Measurements from ENCODE around the gene GALNTL6. TPM values are rescaled to one million over a fixed set of nuclear protein-coding genes. Genes with fewer than 3 reads are reported as not detected.
"Not testable (repeated sequence)": the region's sequence is repeated elsewhere in the genome, so short reads cannot be mapped to it uniquely, and the experiment has no call there.

The GALNTL6 gene
- total RNA-seq, 4 donors from 2014 or later, result 0.82 to 0.95 TPM; not detected in 2

DNA sequence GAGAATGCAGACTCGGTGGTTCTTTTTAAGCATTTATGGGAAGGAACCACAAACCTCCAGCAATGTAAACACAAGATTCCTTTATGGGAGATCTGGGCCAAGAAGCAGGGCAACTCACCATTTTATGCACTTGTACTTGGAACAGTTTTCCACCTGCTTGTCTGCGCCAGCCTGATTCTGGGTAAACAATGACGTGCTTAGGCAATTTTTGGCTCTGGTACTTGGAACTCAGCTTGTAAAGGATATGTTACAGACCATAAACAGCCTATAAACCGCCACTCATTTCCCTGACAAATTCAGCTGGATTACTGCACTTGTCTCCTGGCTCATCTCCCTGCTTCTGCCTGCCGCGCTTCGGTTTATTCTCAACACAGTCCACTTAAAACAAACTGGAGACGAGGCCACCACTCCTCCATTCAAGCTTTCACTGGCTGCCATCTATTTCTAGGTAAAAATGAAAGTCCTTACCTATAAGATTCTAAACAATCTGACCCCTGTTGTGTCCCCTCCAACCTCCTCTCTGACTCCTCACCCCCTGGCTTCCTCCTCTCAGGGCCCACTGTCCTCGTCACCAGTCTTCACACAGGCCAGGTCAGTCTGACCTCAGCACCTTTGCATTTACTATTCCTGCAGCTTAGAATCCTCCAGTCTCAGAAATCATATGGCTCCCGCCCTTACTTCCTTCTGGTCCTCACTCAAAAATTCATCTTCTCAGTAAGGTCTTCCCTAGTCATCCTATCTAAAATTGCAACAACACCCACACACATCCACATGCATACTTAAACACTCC lies 1149.6 kb downstream of the GALNTL6 start:
- H3K36me3 ChIP-seq, result no peaks in the 10 kb centered on the region
- peaks cover 0 to 31% (median 20%) of the 10 kb centered on the region in 4 donors for H3K4me1 ChIP-seq
- H3K27ac ChIP-seq, result peak overlapping the region; percentile 44 to 68 (median 65)
- TF ChIP-seq POLR2A (IDR thresholded peaks at IDR 0.05) (no peak), EP300 (IDR thresholded peaks at IDR 0.05; ENCODE audit: low read depth) (peak; percentile 92), POLR2AphosphoS5 (IDR thresholded peaks at IDR 0.05) (peak; percentile 92 to 95 (median 93))
- H3K9me3 ChIP-seq, result no peaks in the 10 kb centered on the region
- H3K4me3 ChIP-seq, result no peak overlapping the region
- WGBS, 2 donors (ENCODE audit: low coverage in 1 of 2), result 11 to 38% methylated on average over 8 to 10 of the region's 10 CpGs
- H3K27me3 ChIP-seq, result peaks cover 21% of the 10 kb centered on the region
- in situ Hi-C loops (cut with MboI; ENCODE audit: low pct_ligation_motif_present in 1 of 4, low pct_unique_long_range_greater_than_20kb in 1 of 4, low sequenced_read_pairs in 3 of 4) (no loop called here), intact Hi-C loops (cut with DNase I; ENCODE audit: low total_unique reads) (no loop called here)
- DNase-seq, result peak; percentile 67

DNA sequence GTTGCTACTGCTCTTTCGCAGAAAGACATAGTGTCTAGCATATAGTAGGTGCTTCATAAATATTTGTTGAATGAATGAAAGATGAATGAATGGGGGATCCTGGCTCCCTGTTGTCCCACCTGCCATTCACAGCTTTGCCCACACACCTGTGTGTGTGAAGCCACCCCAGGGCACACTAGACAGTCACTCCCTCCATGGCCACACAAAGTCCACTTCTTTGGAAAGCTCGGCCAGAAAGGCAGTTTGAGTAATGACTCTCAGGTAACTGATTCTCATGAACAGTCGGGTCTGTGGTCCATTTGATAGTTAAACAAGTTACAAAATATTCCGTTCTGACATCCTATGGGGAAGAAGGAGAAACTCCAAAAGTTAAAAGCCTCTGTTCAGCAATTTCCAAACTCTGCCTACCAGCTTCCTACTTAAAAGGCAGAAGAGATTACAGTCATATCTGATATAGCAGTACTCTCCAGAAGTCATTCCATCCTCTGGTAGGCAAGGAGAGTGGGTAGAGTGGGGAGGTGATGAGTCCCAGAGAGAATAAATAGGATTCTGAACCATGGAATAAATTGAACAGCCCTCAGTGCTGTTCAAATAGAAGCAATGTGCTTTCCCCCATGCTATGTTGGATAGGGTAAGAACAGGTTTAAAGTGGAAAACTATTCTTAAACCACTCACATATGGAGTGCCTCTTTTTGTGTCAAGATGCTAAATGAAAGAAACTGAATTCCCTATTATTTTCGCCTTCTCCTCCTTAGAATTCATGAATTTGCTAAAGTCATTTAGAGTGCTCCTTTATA lies 1150.5 kb downstream of the GALNTL6 start:
- peak overlapping the region in 2 of 4 donors; percentile 66 to 68 for H3K27ac ChIP-seq
- intact Hi-C loops (cut with DNase I; ENCODE audit: low total_unique reads), result no loop called here

DNA sequence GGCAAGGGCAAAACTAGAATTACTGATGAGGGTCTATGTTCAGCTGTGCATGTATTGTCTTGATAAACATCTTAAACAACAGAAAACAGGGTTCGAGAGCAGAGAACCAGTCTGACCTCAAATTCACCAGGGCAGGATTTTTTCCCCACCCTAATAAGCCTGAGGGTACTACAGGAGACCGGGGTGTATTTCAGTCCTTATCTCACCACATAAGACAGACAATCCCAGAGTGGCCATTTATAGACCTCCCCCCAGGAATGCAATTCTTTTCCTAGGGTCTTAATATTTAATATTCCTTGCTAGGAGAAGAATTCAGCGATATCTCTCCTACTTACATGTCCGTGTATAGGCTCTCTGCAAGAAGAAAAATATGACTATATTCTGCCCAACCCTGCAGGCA lies 1157.0 kb downstream of the GALNTL6 start:
- DNase-seq; H3K27me3 ChIP-seq; in situ Hi-C loops (cut with MboI; ENCODE audit: low pct_ligation_motif_present in 1 of 4, low pct_unique_long_range_greater_than_20kb in 1 of 4, low sequenced_read_pairs in 3 of 4); H3K27ac ChIP-seq; H3K4me1 ChIP-seq; intact Hi-C loops (cut with DNase I; ENCODE audit: low total_unique reads); H3K4me3 ChIP-seq; H3K36me3 ChIP-seq; H3K9me3 ChIP-seq: not testable (repeated sequence)
- WGBS, 2 donors (ENCODE audit: low coverage in 1 of 2), result 86 to 97% methylated on average over 3 to 4 of the region's 4 CpGs

More for the DNA sequence above, 1150.5 kb downstream of the GALNTL6 start:
- Histone ChIP-seq H3K27me3 (peaks cover 21% of the 10 kb centered on the region), H3K36me3 (no peaks in the 10 kb centered on the region), H3K4me1 (peaks cover 0 to 31% (median 20%) of the 10 kb centered on the region in 4 donors), H3K4me3 (no peak overlapping the region), H3K9me3 (no peaks in the 10 kb centered on the region)
- TF ChIP-seq, protein P1, sequence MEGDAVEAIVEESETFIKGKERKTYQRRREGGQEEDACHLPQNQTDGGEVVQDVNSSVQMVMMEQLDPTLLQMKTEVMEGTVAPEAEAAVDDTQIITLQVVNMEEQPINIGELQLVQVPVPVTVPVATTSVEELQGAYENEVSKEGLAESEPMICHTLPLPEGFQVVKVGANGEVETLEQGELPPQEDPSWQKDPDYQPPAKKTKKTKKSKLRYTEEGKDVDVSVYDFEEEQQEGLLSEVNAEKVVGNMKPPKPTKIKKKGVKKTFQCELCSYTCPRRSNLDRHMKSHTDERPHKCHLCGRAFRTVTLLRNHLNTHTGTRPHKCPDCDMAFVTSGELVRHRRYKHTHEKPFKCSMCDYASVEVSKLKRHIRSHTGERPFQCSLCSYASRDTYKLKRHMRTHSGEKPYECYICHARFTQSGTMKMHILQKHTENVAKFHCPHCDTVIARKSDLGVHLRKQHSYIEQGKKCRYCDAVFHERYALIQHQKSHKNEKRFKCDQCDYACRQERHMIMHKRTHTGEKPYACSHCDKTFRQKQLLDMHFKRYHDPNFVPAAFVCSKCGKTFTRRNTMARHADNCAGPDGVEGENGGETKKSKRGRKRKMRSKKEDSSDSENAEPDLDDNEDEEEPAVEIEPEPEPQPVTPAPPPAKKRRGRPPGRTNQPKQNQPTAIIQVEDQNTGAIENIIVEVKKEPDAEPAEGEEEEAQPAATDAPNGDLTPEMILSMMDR (IDR thresholded peaks at IDR 0.05), result no peak
- no peak for TF ChIP-seq EP300 (IDR thresholded peaks at IDR 0.05; ENCODE audit: low read depth)
- no peak for TF ChIP-seq POLR2AphosphoS5 (IDR thresholded peaks at IDR 0.05)
- no peak for TF ChIP-seq POLR2A (IDR thresholded peaks at IDR 0.05)
- DNase-seq, result no peak
- WGBS, 2 donors (ENCODE audit: low coverage in 1 of 2), result 70 to 85% methylated on average over 1 to 5 of the region's 5 CpGs
- in situ Hi-C loops (cut with MboI; ENCODE audit: low pct_ligation_motif_present in 1 of 4, low pct_unique_long_range_greater_than_20kb in 1 of 4, low sequenced_read_pairs in 3 of 4), result no loop called here

DNA sequence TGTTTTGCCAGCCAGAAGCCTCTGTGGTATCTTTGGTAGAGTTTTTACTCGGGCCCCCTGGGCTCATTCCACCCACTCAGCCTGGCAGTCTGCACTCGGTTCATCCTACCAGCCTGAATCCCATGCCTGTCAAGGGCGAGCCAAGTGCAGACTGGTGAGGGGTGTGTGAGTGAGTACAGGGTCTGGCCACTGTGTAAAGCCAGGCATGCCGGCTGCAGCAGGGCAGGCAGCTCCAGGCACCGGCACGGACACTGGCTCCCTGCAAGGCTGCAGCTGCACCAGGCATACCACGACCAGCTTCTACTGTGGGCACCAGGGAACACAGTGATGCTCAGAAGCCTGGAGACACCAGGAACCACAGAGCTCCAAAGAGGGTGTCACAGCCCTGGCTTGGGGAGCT lies 1161.4 kb downstream of the GALNTL6 start:
- in situ Hi-C loops (cut with MboI; ENCODE audit: low pct_ligation_motif_present in 1 of 4, low pct_unique_long_range_greater_than_20kb in 1 of 4, low sequenced_read_pairs in 3 of 4) (no loop called here), intact Hi-C loops (cut with DNase I; ENCODE audit: low total_unique reads) (no loop called here)
- Histone ChIP-seq H3K36me3 (no peaks in the 10 kb centered on the region), H3K27ac (no peak overlapping the region), H3K27me3 (no peaks in the 10 kb centered on the region), H3K9me3 (peaks cover 0 to under 1% of the 10 kb centered on the region in 2 donors), H3K4me1 (peaks cover 0 to 5% (median 2%) of the 10 kb centered on the region in 4 donors), H3K4me3 (no peak overlapping the region)
- TF ChIP-seq EP300 (IDR thresholded peaks at IDR 0.05; ENCODE audit: low read depth), result no peak
- no peak for TF ChIP-seq POLR2AphosphoS5 (IDR thresholded peaks at IDR 0.05)
- TF ChIP-seq, protein P1 (IDR thresholded peaks at IDR 0.05), result no peak
- 87% methylated on average over 7 of the region's 7 CpGs; no CpG with 5 or more reads in 1 of the 2 donors for WGBS, 2 donors (ENCODE audit: low coverage in 1 of 2)
- no peak for DNase-seq

DNA sequence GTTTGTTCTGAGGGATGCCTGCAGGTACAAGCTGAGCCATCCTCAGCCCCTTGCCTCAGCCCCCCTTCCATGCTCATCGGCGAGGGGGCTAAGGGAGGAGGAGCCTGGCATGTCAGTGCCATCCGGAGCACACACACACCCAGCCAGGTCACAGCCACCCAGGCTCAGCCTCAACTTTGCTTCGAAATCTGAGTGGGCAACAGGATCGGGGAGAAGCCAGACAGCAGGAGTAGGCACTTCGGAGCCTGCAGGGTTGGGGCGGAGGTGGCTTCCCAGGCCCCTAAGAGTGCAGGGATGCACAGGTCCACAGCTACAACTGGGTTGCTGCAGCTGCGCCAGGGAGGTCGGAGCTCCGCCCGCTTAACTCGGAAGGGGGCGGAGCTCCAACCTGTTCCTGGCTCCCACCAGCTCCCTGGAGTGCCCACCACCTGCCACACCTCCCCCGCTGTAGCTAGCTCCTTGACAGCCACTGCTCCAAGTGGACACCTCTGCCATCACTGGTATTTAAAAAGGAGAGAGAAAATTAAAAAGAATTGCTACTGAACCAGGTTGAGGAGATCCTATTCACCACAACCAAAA lies 1162.5 kb downstream of the GALNTL6 start:
- in situ Hi-C loops (cut with MboI; ENCODE audit: low pct_ligation_motif_present in 1 of 4, low pct_unique_long_range_greater_than_20kb in 1 of 4, low sequenced_read_pairs in 3 of 4), result no loop called here

DNA sequence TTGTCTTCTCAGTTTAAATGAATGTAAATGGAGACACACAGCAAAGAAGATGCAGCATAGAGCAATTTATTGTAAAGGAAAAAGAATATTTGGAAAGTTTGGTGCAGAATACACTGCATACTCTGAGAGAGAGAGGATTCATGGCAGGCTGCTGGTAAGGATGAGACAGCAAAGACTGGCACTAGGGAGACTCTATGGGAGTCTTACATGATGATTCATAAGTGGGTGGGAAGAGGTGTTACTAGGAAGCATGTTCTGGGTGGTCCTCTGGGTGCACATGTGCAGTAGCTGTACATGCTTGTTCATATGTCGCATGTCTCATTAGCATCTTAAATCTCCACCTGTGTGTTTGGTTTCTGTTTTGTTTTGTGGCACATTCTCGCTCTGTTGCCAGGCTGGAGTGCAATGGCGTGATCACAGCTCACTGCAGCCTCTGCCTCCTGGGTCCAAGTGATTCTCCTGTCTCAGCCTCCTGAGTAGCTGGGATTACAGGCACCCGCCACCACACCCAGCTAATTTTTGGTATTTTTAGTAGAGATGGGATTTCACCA lies 1164.4 kb downstream of the GALNTL6 start:
- in situ Hi-C loops (cut with MboI; ENCODE audit: low pct_ligation_motif_present in 1 of 4, low pct_unique_long_range_greater_than_20kb in 1 of 4, low sequenced_read_pairs in 3 of 4); H3K27me3 ChIP-seq; H3K4me3 ChIP-seq; H3K9me3 ChIP-seq; H3K27ac ChIP-seq; H3K4me1 ChIP-seq; intact Hi-C loops (cut with DNase I; ENCODE audit: low total_unique reads); DNase-seq; H3K36me3 ChIP-seq: not testable (repeated sequence)
- WGBS, 2 donors (ENCODE audit: low coverage in 1 of 2), result 86% methylated on average over 4 of the region's 4 CpGs; no CpG with 5 or more reads in 1 of the 2 donors

More for the DNA sequence above, 1162.5 kb downstream of the GALNTL6 start:
- H3K27me3 ChIP-seq, result no peaks in the 10 kb centered on the region
- no peak for DNase-seq
- no peak overlapping the region for H3K4me3 ChIP-seq
- H3K4me1 ChIP-seq, result peaks cover 0 to 5% (median 2%) of the 10 kb centered on the region in 4 donors
- H3K27ac ChIP-seq, result no peak overlapping the region
- H3K36me3 ChIP-seq, result no peaks in the 10 kb centered on the region
- TF ChIP-seq POLR2AphosphoS5 (IDR thresholded peaks at IDR 0.05) (no peak), POLR2A (IDR thresholded peaks at IDR 0.05) (no peak), EP300 (IDR thresholded peaks at IDR 0.05; ENCODE audit: low read depth) (no peak)
- no peaks in the 10 kb centered on the region for H3K9me3 ChIP-seq
- intact Hi-C loops (cut with DNase I; ENCODE audit: low total_unique reads), result no loop called here
- WGBS, 2 donors (ENCODE audit: low coverage in 1 of 2), result 91% methylated on average over 9 of the region's 14 CpGs; no CpG with 5 or more reads in 1 of the 2 donors
